GM12873 (cell line): Measurements from ENCODE around the gene LRRC1.

Source experiments
- CTCF ChIP-seq: IDR thresholded peaks from 2 replicates; pipeline ENCODE4 v1.5.1; 2012; ENCODE audit warnings: low read depth, mild to moderate bottlenecking, moderate library complexity, low read length, control low read depth; ENCODE audit not compliant: insufficient read depth; ENCODE audit errors: missing control alignments

Gene LRRC1

GRCh38 chr6:53801022-53801421 lies 6.2 kb downstream of the LRRC1 start:
- TF ChIP-seq CTCF: no peak

GRCh38 chr6:53802582-53802981 lies 7.8 kb downstream of the LRRC1 start:
- no peak for TF ChIP-seq CTCF

- no peak for TF ChIP-seq CTCF
These were observed 8.5 kb downstream of the LRRC1 start for GRCh38 chr6:53803081-53803860.

GRCh38 chr6:53805016-53805415 lies 10.2 kb downstream of the LRRC1 start:
- no peak for TF ChIP-seq CTCF

GRCh38 chr6:53805725-53806124 lies 10.9 kb downstream of the LRRC1 start:
- no peak for TF ChIP-seq CTCF

GRCh38 chr6:53808302-53808881 lies 13.6 kb downstream of the LRRC1 start:
- no peak for TF ChIP-seq CTCF

- no peak for TF ChIP-seq CTCF
These were observed 14.9 kb downstream of the LRRC1 start for GRCh38 chr6:53809691-53810090.
